HCT116 (cell line): Measurements from ENCODE around the gene EVC2.

Experiments used
- CTCF ChIP-seq, 3 experiments: fragments of 200-600 bp in 1 of 3; sonication (generic) in 1 of 3; IDR thresholded peaks in 2 of 3; conservative IDR thresholded peaks in 1 of 3; 2 replicates each; pipeline ENCODE4 v1.5.1; 2012 to 2017; ENCODE audit warnings: low read depth in 2 of 3, low read length in 2 of 3, antibody characterized with exemption in 1 of 3, borderline replicate concordance in 1 of 3, control low read depth in 1 of 3, mild to moderate bottlenecking in 1 of 3, mixed read lengths in 1 of 3, mixed run types in 1 of 3, moderate library complexity in 1 of 3; ENCODE audit not compliant: insufficient read depth in 1 of 3
- EZH2phosphoT487 ChIP-seq: fragments of 200-600 bp; IDR thresholded peaks from 2 replicates; pipeline ENCODE4 v1.6.1; 2018; ENCODE audit warnings: antibody characterized with exemption, borderline replicate concordance
- POLR2AphosphoS5 ChIP-seq: IDR thresholded peaks from 2 replicates; pipeline ENCODE4 v1.6.1; 2011; ENCODE audit warnings: mild to moderate bottlenecking, low read depth, low read length, moderate library complexity

GRCh38 chr4:5685296-5685695 lies 23.1 kb downstream of the EVC2 start:
- TF ChIP-seq EZH2phosphoT487 (no peak), CTCF (IDR thresholded peaks at IDR 0.05 in 2 of 3, conservative IDR thresholded peaks at IDR 0.05 in 1 of 3; ENCODE audit: borderline replicate concordance in 1 of 3, insufficient read depth in 1 of 3, low read depth in 2 of 3, low read length in 2 of 3) (no peak), POLR2AphosphoS5 (no peak)
